Measurements from ENCODE around the gene NCL. TPM values are rescaled to one million over a fixed set of nuclear protein-coding genes. Genes with fewer than 3 reads are reported as not detected.

The NCL gene
- total RNA-seq, 1 donor from 2014 or later, result 346 TPM

DNA sequence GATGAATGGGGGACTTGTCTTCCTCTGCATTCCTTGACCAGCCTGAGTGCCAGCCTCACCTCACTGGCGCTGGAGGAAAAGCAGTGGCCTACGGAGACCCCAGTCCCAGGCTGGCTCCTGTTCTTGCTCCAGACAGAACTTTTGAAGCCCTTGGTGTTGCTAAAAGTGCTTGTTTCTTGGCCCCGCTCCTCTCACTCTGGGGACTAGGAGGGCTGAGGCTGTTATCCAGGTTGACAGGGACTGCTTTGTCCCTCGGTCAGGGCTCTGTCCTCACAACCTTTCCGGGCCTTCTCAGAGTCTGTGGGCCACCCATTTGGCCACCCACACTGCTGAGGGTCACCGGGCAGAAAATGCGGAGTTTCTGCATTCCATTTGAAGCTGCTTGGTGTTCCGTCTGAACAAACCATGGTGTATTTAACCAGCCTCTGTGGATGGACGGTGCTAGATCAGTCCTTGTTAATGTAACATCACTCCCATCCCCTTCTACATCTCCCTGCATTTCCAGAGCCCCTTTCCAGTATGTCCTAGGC lies 43.2 kb downstream of the NCL start:
- Mint-ChIP-seq H3K9me3 (ENCODE audit: unreplicated experiment) (no peaks in the 10 kb centered on the region), H3K27ac (ENCODE audit: unreplicated experiment) (no peak overlapping the region), H3K36me3 (ENCODE audit: low read depth, unreplicated experiment) (no peaks in the 10 kb centered on the region), H3K4me3 (ENCODE audit: unreplicated experiment) (no peak overlapping the region), H3K27me3 (ENCODE audit: unreplicated experiment) (peaks cover 2% of the 10 kb centered on the region), H3K4me1 (ENCODE audit: unreplicated experiment) (no peaks in the 10 kb centered on the region)
- no peak for DNase-seq (ENCODE audit: low spot score)
- TF ChIP-seq CTCF (IDR thresholded peaks at IDR 0.05; ENCODE audit: unreplicated experiment), result no peak

GRCh38 chr2:231418820-231419640 lies 45.3 kb downstream of the NCL start:
- H3K36me3 Mint-ChIP-seq (ENCODE audit: low read depth, unreplicated experiment), result no peaks in the 10 kb centered on the region
- peaks cover under 1% of the 10 kb centered on the region for H3K4me1 Mint-ChIP-seq (ENCODE audit: unreplicated experiment)
- peaks cover 2% of the 10 kb centered on the region for H3K27me3 Mint-ChIP-seq (ENCODE audit: unreplicated experiment)
- no peak overlapping the region for H3K4me3 Mint-ChIP-seq (ENCODE audit: unreplicated experiment)
- H3K27ac Mint-ChIP-seq (ENCODE audit: unreplicated experiment), result no peak overlapping the region
- DNase-seq (ENCODE audit: low spot score), result no peak
- no peaks in the 10 kb centered on the region for H3K9me3 Mint-ChIP-seq (ENCODE audit: unreplicated experiment)
- no peak for TF ChIP-seq CTCF (IDR thresholded peaks at IDR 0.05; ENCODE audit: unreplicated experiment)

DNA sequence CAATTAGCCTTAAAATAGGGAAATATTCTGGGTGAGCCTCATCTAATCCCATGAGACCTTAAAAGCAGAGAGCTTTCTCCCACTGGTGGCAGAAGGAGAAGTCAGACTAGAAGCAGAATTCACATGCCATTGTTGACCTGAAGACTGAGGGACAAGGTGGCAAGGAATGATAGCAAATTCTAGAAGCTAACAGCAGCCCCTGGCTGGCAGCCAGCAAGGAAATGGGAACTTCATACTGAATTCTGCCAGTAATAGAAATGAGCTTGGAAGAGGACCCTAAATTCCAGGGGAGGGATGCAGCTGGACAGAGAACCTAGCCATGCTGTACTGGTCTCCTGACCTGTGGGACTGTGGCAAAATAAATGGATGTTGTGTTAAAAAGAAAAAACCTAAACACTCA lies 49.3 kb downstream of the NCL start:
- Mint-ChIP-seq H3K36me3 (ENCODE audit: low read depth, unreplicated experiment) (peaks cover 6% of the 10 kb centered on the region), H3K27ac (ENCODE audit: unreplicated experiment) (no peak overlapping the region), H3K27me3 (ENCODE audit: unreplicated experiment) (peaks cover 5% of the 10 kb centered on the region), H3K9me3 (ENCODE audit: unreplicated experiment) (no peaks in the 10 kb centered on the region), H3K4me1 (ENCODE audit: unreplicated experiment) (peaks cover 2% of the 10 kb centered on the region), H3K4me3 (ENCODE audit: unreplicated experiment) (no peak overlapping the region)
- TF ChIP-seq CTCF (IDR thresholded peaks at IDR 0.05; ENCODE audit: unreplicated experiment), result no peak
- DNase-seq (ENCODE audit: low spot score), result no peak

GRCh38 chr2:231413921-231414476 lies 50.3 kb downstream of the NCL start:
- Mint-ChIP-seq H3K27me3 (ENCODE audit: unreplicated experiment) (peaks cover 5% of the 10 kb centered on the region), H3K9me3 (ENCODE audit: unreplicated experiment) (no peaks in the 10 kb centered on the region), H3K4me1 (ENCODE audit: unreplicated experiment) (peaks cover 2% of the 10 kb centered on the region), H3K4me3 (ENCODE audit: unreplicated experiment) (no peak overlapping the region), H3K27ac (ENCODE audit: unreplicated experiment) (no peak overlapping the region), H3K36me3 (ENCODE audit: low read depth, unreplicated experiment) (peaks cover 6% of the 10 kb centered on the region)
- no peak for TF ChIP-seq CTCF (IDR thresholded peaks at IDR 0.05; ENCODE audit: unreplicated experiment)
- no peak for DNase-seq (ENCODE audit: low spot score)

GRCh38 chr2:231413456-231413855 lies 50.8 kb downstream of the NCL start:
- Mint-ChIP-seq H3K9me3 (ENCODE audit: unreplicated experiment) (no peaks in the 10 kb centered on the region), H3K27me3 (ENCODE audit: unreplicated experiment) (peaks cover 5% of the 10 kb centered on the region), H3K4me3 (ENCODE audit: unreplicated experiment) (no peak overlapping the region), H3K36me3 (ENCODE audit: low read depth, unreplicated experiment) (peaks cover 6% of the 10 kb centered on the region), H3K4me1 (ENCODE audit: unreplicated experiment) (peaks cover 2% of the 10 kb centered on the region), H3K27ac (ENCODE audit: unreplicated experiment) (no peak overlapping the region)
- no peak for TF ChIP-seq CTCF (IDR thresholded peaks at IDR 0.05; ENCODE audit: unreplicated experiment)
- DNase-seq (ENCODE audit: low spot score), result no peak
